Natural killer cell (primary cell): ENCODE measurements around the gene CEP128. TPM values are rescaled to one million over a fixed set of nuclear protein-coding genes. Genes with fewer than 3 reads are reported as not detected.

Source experiments
- ATAC-seq, 3 donors: fragments of 150-1000 bp in 2 of 3; fragments of 200-7000 bp in 1 of 3; cut with Tn5 transposase; 1 replicate in 1 of 3; 2 replicates in 2 of 3; pipeline ENCODE4 v1.10.0; 2021; ENCODE audit warnings: mild to moderate bottlenecking in 2 of 3, moderate library complexity in 2 of 3
- DNase-seq, 2 donors: peaks; one replicate each; pipeline versions ENCODE4 v3.0.0 to v3.0.0-alpha.2; 2013 to 2021; ENCODE audit warnings: mixed read lengths in 1 of 2
- H3K27ac ChIP-seq: one replicate; pipeline ENCODE4 v1.5.1; 2013; ENCODE audit warnings: mild to moderate bottlenecking, low read length
- H3K27me3 ChIP-seq: one replicate; pipeline ENCODE4 v1.6.1; 2013; ENCODE audit warnings: low read length; ENCODE audit not compliant: control insufficient read depth, insufficient read depth
- H3K36me3 ChIP-seq: one replicate; pipeline ENCODE4 v1.6.1; 2013; ENCODE audit warnings: low read length; ENCODE audit not compliant: control insufficient read depth, insufficient read depth
- H3K4me1 ChIP-seq: one replicate; pipeline ENCODE4 v1.6.1; 2013; ENCODE audit warnings: low read length; ENCODE audit not compliant: control insufficient read depth, insufficient read depth
- H3K4me3 ChIP-seq: one replicate; pipeline ENCODE4 v1.5.1; 2013; ENCODE audit warnings: low read length
- H3K9me3 ChIP-seq: one replicate; pipeline ENCODE4 v1.6.1; 2013; ENCODE audit warnings: low read length; ENCODE audit not compliant: control insufficient read depth, insufficient read depth
- H3K27ac Mint-ChIP-seq, 2 donors: one replicate each; pipeline ENCODE4 v1.8.0; 2022; ENCODE audit warnings: mild to moderate bottlenecking in 2 of 2, mixed read lengths in 2 of 2, moderate library complexity in 1 of 2
- H3K27me3 Mint-ChIP-seq, 2 donors: one replicate each; pipeline ENCODE4 v1.8.0; 2022; ENCODE audit warnings: low read depth in 2 of 2, mixed read lengths in 2 of 2
- H3K36me3 Mint-ChIP-seq: one replicate; pipeline ENCODE4 v1.8.0; 2022; ENCODE audit warnings: mixed read lengths
- H3K4me1 Mint-ChIP-seq, 2 donors: one replicate each; pipeline ENCODE4 v1.8.0; 2022; ENCODE audit warnings: mixed read lengths in 2 of 2
- H3K4me3 Mint-ChIP-seq: one replicate; pipeline ENCODE4 v1.8.0; 2022; ENCODE audit warnings: mild to moderate bottlenecking, moderate library complexity, mixed read lengths
- H3K9me3 Mint-ChIP-seq, 2 donors: one replicate each; pipeline ENCODE4 v1.8.0; 2022; ENCODE audit warnings: mixed read lengths in 2 of 2
- WGBS: methylation state at CpG from one replicate; pipeline ENCODE4 v1.1.7; 2013; ENCODE audit warnings: missing lambda C conversion rate; ENCODE audit not compliant: insufficient coverage; 5-methylcytosine and 5-hydroxymethylcytosine counted together
- intact Hi-C: fragments of 100-400 bp; cut with micrococcal nuclease; formaldehyde crosslinking; loops from one replicate; pipeline ENCODE4 v1.14.2; 2022
- total RNA-seq, 4 donors: library from RNA; stranded (reverse); fragments of 120-200 nt in 1 of 4; gene quantifications; one replicate each; pipeline versions ENCODE4 v1.2.3 to v1.2.4, GENCODE V29; 2013 to 2022
- TF ChIP-seq, protein P1 (sequence below): fragments of 200-600 bp; IDR thresholded peaks from one replicate; pipeline ENCODE4 v1.8.0; 2022; ENCODE audit warnings: antibody characterized with exemption

The CEP128 gene
- total RNA-seq, 3 donors from 2014 or later (not counting 1 experiment from before 2014, with no cell fraction given) = 14.4 to 16.7 (median 15.6) TPM

DNA sequence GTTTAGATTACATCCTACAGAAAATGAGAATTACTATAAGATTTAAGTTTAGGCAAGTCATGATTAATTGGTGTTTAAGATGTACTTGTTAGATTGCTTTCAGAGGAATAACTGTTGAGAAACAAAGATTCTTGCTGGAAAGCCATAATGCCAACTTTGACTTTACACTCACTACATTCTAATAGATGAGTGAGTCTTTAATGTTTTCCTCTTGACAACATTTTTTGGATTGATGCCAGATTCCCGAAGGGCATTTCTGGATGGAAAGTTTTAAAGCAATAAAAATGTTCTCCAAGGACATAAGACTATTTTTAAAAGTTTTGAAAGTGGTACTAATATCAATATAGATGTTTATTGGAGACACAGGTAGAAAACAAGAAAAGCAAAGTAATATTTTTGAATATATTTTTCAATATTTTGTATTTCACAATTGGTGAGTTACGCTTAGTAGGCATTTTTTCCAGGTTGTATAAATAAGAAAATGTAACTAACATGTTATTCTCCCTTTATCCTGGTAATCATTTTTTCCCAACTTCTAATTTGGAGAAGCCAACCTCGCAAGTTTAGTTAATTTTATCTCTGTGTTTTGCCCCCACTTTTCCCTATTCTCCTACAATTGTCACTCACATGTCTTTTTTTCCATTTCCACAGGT, 307.3 kb downstream of the CEP128 start:
- H3K4me1 ChIP-seq = no peaks in the 10 kb centered on the region
- peaks cover 9 to 11% of the 10 kb centered on the region in 2 donors for H3K9me3 Mint-ChIP-seq
- ATAC-seq (no peak), DNase-seq (no peak)
- H3K36me3 ChIP-seq = no peaks in the 10 kb centered on the region
- 94% methylated on average over 2 of the region's 3 CpGs for WGBS
- intact Hi-C loops = no loop called here
- no peaks in the 10 kb centered on the region for H3K27me3 ChIP-seq
- H3K9me3 ChIP-seq = no peaks in the 10 kb centered on the region
- peaks cover 12% of the 10 kb centered on the region for H3K36me3 Mint-ChIP-seq
- H3K27ac ChIP-seq = no peak overlapping the region
- H3K27ac Mint-ChIP-seq = no peak overlapping the region
- no peak overlapping the region for H3K4me3 ChIP-seq
- H3K27me3 Mint-ChIP-seq = no peaks in the 10 kb centered on the region
- H3K4me1 Mint-ChIP-seq = no peaks in the 10 kb centered on the region
- no peak overlapping the region for H3K4me3 Mint-ChIP-seq
- TF ChIP-seq, protein P1, sequence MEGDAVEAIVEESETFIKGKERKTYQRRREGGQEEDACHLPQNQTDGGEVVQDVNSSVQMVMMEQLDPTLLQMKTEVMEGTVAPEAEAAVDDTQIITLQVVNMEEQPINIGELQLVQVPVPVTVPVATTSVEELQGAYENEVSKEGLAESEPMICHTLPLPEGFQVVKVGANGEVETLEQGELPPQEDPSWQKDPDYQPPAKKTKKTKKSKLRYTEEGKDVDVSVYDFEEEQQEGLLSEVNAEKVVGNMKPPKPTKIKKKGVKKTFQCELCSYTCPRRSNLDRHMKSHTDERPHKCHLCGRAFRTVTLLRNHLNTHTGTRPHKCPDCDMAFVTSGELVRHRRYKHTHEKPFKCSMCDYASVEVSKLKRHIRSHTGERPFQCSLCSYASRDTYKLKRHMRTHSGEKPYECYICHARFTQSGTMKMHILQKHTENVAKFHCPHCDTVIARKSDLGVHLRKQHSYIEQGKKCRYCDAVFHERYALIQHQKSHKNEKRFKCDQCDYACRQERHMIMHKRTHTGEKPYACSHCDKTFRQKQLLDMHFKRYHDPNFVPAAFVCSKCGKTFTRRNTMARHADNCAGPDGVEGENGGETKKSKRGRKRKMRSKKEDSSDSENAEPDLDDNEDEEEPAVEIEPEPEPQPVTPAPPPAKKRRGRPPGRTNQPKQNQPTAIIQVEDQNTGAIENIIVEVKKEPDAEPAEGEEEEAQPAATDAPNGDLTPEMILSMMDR = no peak

DNA sequence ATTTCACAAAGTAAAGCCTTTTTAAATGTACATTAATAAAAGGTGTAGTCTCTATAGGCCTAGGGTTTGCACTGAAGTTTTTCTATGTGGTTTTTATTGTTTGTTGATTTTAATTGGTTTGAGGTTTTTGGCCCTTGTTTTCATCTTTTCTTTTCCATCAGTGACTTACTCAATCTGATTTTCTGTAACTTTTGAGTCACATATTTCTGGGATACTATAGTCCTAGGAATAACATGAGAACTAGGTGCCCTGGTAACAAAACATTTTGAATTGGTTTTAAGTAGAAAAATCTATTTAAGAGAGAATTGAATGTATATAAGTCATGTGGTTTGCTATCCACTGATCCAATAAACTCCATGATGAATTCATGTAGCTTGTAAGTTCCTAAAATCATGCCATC, 311.9 kb downstream of the CEP128 start:
- Histone ChIP-seq H3K9me3 (no peaks in the 10 kb centered on the region), H3K36me3 (no peaks in the 10 kb centered on the region), H3K4me3 (no peak overlapping the region), H3K4me1 (no peaks in the 10 kb centered on the region), H3K27ac (no peak overlapping the region), H3K27me3 (no peaks in the 10 kb centered on the region)
- no peaks in the 10 kb centered on the region for H3K27me3 Mint-ChIP-seq
- H3K36me3 Mint-ChIP-seq = peaks cover 4% of the 10 kb centered on the region
- TF ChIP-seq, protein P1 = no peak
- no peak for ATAC-seq
- H3K27ac Mint-ChIP-seq = no peak overlapping the region
- DNase-seq = no peak
- no peaks in the 10 kb centered on the region for H3K4me1 Mint-ChIP-seq
- peaks cover 6 to 7% of the 10 kb centered on the region in 2 donors for H3K9me3 Mint-ChIP-seq
- H3K4me3 Mint-ChIP-seq = no peak overlapping the region
- intact Hi-C loops = no loop called here

DNA sequence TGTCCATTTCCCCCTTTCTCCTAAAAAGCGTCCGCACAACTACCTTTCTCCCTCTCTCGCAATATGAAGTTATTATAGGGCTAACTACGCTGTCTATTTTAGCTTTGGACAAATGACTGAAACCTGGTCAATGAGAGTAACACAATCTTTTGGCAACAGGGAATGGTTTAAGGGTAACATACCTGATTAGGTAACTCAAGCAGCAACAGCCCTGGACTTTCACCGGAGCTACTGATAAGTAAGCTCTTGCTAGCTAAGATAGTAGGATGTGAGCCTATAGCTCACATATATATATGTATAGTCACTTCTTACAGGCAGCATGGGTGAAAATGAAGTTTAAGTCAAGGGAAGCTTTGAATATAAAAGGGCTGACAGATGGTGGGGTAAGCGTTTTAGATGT, 313.0 kb downstream of the CEP128 start:
- Histone ChIP-seq H3K36me3 (no peaks in the 10 kb centered on the region), H3K27ac (no peak overlapping the region), H3K4me1 (no peaks in the 10 kb centered on the region), H3K4me3 (no peak overlapping the region), H3K27me3 (no peaks in the 10 kb centered on the region), H3K9me3 (no peaks in the 10 kb centered on the region)
- H3K9me3 Mint-ChIP-seq = peaks cover 9 to 10% of the 10 kb centered on the region in 2 donors
- intact Hi-C loops = no loop called here
- H3K4me1 Mint-ChIP-seq = no peaks in the 10 kb centered on the region
- no peak overlapping the region for H3K27ac Mint-ChIP-seq
- no peak for ATAC-seq
- peaks cover 13% of the 10 kb centered on the region for H3K36me3 Mint-ChIP-seq
- TF ChIP-seq, protein P1 = no peak
- no peaks in the 10 kb centered on the region for H3K27me3 Mint-ChIP-seq
- WGBS = 97% methylated on average over 5 of the region's 6 CpGs
- no peak for DNase-seq
- H3K4me3 Mint-ChIP-seq = no peak overlapping the region

DNA sequence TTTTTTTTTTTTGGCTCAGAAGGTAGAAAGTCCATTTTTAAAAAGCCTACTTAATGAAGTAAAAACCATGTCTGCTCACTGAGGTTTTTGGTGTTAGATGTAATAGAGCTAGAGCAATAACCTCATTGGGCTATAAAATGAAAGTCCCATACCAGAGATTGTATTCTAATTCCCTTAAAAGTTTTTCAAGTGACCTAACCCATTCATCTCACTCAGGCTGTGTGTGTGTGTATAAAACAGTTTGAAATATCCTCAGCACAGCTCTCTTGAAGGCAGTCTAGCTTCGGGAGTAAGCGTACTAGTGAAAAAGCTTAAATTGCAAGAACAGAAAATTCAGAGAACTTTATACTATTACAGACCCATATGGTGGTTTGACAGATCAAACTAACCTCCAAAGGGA, 313.8 kb downstream of the CEP128 start:
- H3K4me3 Mint-ChIP-seq = no peak overlapping the region
- H3K4me1 Mint-ChIP-seq = no peaks in the 10 kb centered on the region

More for the DNA sequence above, 313.8 kb downstream of the CEP128 start:
- H3K27me3 ChIP-seq = no peaks in the 10 kb centered on the region
- no peak for ATAC-seq
- H3K4me1 ChIP-seq = no peaks in the 10 kb centered on the region
- no peaks in the 10 kb centered on the region for H3K9me3 ChIP-seq
- Mint-ChIP-seq H3K9me3 (peaks cover 9 to 10% of the 10 kb centered on the region in 2 donors), H3K36me3 (peaks cover 13% of the 10 kb centered on the region), H3K27me3 (no peaks in the 10 kb centered on the region), H3K27ac (no peak overlapping the region)
- no peaks in the 10 kb centered on the region for H3K36me3 ChIP-seq
- H3K4me3 ChIP-seq = no peak overlapping the region
- WGBS = no CpG with 5 or more reads among the region's 2 CpGs
- DNase-seq = no peak
- no peak overlapping the region for H3K27ac ChIP-seq
- TF ChIP-seq, protein P1 = no peak
- intact Hi-C loops = no loop called here
